Measurements from ENCODE around the gene PTPRF.
"Not testable (repeated sequence)": the region's sequence is repeated elsewhere in the genome, so short reads cannot be mapped to it uniquely, and the experiment has no call there.

Gene PTPRF

DNA sequence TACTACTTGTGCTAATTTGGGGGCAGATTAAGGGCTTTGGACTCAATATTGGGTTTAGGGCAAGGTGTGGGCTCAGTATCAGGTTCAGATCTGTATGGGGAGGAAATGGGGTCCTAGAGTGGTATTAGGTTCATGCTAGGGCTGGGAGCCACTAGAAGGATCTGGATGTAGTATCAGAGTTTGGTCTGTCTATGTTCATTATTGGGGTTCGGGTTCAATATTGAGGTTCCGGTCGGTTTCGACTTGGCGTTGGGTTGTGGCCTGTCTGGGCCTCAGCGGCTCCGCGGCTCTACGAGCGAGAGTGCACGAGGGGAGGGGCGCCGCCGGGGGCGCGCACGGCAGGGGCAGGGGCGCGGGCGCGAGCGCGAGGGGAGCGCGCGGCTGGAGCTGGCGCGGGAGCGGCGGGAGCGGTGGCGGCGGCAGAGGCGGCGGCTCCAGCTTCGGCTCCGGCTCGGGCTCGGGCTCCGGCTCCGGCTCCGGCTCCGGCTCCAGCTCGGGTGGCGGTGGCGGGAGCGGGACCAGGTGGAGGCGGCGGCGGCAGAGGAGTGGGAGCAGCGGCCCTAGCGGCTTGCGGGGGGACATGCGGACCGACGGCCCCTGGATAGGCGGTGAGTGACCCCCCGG, at the start of gene PTPRF:
Gene PTPRF, plus strand, starts transcription at position 401 of the 624 bp plus-strand sequence. CDS start 14,193 bp downstream, outside the sequence.
- DNase-seq: peak; percentile 21

DNA sequence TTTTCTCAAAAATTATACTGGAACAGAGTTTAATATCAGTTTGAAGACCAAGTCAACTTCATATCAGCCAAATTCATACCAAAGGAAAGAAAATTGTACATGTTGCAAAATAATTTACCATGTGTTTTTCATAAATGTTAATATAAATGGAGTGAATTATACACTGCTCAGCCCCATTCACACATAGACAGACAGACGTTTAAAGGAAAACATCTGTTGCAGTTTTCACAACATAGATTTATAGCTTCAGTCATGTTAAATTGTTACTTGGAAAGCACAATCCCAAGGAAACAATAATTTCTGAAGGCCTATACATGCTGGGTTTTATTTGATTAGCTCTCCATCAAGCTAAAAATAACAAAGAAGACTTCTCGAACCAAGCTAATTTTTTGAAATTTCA, 49.2 kb upstream of the PTPRF start:
- no peak for DNase-seq

DNA sequence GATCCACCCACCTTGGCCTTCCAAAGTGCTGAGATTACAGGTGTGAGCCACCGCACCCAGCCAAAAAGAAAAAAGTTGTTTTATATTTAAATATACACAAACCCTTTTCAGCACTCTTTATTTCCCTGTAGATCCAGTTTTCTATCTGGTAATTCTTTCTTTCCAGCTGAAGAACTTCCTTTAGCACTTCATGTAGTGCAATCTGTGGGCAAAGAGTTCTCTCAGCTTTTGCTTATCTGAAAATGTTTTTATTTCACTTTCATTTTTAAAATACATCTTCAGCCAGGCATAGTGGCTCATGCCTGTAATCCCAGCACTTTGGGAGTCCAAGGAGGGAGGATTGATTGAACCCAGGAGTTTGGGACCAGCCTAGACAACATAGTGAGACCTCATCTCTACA, 48.5 kb upstream of the PTPRF start:
- no peak for DNase-seq

DNA sequence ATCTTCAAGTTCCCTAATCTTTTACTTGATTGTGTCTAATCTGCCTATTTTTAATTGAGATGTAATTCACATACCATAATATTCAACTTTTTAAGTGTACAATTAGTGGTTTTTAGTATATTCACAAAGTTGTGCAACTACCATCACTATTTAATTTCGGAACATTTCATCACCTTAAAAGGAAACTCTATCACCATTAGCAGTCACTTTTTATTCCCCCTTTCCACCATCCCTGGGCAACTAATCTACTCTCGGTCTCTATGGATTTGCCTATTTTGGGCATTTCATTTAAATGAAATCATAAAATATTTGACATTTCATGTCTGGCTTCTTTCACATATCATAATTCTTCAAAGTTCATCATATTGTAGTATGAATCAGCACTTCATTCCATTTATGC, 46.3 kb upstream of the PTPRF start:
- DNase-seq: no peak

DNA sequence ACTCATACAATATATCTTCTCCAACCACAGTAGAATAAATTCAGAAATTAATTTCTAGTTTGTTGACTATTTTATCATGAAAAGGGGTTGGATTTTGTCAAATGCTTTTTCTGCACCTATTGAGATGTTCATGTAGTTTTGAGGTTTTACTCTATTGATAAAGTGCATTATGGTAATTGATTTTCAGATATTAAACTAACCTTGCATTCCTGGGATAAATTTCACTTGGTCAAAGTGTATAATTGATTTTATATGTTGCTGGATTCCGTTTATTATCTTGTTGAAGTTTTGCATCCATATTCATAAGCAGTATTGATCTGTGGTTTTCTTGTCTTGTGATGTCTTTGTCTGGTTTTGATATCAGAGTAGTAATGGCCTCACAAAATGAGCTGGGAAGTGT, 42.5 kb upstream of the PTPRF start:
- no peak for DNase-seq

DNA sequence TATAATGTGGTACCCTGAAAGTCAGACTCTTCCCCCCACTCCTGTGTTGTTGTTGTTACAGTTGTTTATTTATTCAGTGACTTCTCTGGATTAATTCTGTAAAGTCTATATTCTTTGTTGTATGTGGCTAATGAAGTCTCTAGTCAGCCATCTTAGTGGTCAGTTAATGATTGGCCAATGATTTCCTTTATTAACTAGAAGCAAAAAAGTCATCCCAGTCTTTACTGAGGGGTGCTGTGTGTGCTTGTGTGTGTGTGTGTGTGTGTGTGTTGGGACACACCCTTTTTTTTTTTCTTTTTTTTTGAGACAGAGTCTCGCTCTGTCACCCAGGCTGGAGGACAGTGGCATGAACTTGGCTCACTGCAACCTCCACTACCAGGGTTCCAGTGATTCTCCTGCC, 39.6 kb upstream of the PTPRF start:
- no peak for DNase-seq

DNA sequence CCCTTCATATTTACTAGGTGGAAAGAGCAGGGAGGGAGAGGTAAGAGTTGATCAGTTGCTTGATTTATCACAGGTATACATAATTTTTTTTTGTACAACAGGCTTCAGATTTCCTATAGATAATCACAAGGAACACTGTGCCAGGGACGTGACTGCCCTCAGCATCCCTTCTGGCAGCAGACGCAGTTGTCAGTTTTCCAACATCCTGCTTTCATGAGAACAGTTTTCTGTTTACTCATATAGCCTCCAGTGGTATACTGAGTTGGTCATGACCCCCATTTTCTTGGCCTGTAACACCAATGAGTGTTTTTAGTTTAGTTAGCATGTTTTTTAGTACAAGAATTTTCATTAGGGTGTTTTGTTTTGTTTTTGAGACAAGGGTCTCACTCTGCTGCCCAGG, 37.9 kb upstream of the PTPRF start:
- no peak for DNase-seq

DNA sequence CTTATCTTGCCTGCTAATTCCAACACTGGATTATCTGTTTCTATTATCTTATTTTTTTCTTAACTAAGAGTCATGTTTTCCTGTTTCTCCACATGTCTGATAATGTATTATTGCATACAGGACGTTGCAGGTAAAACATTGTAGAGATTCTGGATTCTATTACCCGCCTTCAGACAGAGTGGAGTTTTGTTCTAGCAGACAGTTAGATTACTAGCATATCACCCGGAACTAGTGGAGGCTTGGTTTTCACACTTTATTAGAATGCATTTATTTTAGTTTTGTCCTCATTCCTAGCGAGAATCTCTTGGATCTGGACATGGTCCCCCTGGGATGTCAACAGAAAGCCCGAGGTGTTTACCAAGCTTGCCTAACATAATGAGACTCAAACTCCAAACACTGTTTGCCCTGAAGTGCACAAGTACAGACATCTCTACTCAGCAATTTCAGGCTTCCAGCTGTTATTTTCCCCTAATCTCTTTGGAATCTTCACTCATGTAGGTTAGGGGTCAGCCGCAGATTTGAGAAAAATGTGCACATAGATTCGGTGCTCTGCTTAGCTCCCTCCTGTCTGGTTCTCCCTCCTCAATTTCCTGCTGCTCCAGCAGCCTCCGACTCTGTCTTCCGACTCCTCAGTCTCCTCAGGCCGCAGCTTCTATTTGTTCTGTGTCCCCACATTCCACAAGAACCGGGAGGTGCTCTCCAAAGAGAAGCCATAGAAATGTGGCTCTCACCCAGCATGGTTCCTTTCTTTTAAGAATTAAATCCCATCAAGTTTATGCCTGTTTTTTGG, 36.8 kb upstream of the PTPRF start:
- DNase-seq: no peak

DNA sequence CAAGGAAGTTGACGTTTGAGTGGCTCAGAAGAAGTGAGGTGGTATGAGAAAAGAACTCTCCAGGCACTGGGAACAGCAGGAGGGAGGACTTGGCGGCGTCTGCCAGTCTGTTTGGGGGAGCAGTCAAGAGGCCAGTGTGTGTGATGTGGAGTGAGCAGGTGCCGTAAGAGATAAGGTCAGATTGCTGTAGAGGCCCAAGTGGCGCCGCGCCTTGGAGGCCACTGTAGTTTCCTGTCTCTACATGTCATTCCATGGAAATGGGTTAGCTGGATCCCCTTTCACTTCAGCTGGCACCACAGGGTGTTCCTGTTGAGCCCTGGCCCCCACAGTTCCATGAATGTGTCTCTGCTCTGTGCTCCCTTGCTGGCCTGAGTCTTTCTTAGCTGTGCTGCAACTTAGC, 35.5 kb upstream of the PTPRF start:
- no peak for DNase-seq

DNA sequence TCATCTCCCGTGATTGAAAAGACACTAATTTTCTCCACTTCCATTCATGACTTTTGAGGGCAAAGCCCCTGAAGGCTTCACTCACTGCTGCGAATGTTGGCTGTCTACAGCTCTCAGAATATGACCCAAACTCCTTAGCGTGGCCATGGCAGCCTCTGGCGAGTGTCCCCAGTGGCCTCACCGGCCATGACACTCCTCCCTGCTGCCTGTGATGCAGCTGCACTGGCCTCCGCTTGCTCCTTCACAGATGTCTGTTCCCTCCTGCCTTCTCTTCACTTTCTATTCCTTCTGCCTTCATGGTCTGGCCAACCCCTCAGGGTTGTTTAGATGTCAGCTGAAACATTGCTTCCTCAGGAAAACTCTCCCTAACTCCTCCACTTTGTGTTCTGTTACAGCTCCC, 30.8 kb upstream of the PTPRF start:
- no peak for DNase-seq

DNA sequence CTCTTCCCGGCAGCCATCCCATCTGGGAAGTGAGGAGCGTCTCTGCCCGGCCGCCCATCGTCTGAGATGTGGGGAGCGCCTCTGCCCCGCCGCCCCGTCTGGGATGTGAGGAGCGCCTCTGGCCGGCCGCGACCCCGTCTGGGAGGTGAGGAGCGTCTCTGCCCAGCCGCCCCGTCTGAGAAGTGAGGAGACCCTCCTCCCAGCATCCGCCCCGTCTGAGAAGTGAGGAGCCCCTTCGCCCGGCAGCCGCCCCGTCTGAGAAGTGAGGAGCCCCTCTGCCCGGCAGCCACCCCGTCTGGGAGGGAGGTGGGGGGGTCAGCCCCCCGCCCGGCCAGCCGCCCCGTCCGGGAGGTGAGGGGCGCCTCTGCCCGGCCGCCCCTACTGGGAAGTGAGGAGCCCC, 28.9 kb upstream of the PTPRF start:
- DNase-seq: not testable (repeated sequence)

DNA sequence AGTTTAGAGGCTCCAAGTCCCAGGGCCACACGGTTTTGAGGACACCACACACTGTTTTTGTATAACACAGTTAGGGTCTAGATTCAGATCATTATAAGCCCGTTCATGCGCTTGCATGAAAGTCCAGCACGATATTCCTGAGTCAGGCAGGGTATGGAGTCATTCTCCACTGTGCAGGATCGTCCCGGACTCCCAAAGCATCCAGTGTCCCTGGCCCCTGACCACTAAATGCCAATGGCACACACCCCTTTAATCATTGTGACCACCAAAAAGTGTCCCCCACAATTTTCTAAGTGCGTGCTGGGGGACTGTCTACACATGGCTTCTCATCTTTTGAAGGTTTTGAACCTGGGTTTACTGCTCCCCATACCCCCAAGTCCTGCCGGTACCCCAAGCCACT, 27.1 kb upstream of the PTPRF start:
- DNase-seq: no peak

DNA sequence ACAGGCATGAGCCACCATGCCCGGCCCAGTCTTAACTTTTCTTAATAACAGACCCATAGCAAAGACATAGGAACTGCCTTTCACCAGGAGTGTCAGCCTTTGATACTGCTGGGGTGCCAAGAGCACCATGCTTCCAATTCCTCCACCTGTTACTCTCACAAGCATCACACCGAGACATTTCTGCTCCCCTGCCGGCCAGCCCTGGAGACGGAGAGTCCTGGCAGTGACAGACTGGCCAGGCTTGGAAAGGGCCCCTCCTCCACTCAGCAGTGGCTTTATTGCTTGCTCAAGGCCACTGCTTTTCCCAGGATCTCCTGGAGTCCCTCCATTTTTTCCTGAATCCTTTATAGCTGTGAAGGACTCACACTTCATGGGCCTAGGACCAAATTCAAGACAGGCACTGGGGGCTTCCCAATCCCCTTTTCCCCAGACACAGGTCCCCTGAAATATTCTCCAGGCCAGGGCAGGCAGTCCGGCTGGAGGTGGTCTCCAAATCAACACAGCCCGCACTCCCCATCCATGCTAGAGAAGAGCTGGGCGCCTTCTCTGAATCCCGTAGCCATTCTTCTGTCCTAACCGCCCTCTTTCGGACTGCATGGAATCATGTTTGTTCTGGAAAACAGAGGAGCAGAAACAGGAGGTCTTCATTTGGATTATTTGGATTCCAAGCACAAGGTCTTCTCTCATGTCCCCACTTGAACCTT, 25.5 kb upstream of the PTPRF start:
- no peak for DNase-seq

DNA sequence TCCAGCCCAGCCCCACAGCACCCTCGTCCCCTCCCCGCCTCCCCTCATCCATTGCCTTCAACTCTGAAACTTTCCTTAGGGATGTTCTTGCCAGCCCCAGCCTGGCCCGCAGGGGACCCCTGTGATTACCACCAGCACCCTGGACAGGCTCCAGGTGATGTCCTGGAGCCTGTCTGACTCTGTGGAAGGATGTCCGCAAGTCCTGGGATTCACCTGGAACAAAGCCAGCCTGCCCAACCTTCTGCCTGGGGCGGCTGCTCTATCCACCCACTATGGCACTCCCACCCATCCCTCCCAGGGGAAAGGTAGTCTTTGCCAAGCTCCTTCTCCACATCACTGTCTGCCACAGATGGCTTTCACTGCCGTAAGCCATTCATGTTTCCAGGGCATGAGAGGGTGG, 24.4 kb upstream of the PTPRF start:
- DNase-seq: no peak

DNA sequence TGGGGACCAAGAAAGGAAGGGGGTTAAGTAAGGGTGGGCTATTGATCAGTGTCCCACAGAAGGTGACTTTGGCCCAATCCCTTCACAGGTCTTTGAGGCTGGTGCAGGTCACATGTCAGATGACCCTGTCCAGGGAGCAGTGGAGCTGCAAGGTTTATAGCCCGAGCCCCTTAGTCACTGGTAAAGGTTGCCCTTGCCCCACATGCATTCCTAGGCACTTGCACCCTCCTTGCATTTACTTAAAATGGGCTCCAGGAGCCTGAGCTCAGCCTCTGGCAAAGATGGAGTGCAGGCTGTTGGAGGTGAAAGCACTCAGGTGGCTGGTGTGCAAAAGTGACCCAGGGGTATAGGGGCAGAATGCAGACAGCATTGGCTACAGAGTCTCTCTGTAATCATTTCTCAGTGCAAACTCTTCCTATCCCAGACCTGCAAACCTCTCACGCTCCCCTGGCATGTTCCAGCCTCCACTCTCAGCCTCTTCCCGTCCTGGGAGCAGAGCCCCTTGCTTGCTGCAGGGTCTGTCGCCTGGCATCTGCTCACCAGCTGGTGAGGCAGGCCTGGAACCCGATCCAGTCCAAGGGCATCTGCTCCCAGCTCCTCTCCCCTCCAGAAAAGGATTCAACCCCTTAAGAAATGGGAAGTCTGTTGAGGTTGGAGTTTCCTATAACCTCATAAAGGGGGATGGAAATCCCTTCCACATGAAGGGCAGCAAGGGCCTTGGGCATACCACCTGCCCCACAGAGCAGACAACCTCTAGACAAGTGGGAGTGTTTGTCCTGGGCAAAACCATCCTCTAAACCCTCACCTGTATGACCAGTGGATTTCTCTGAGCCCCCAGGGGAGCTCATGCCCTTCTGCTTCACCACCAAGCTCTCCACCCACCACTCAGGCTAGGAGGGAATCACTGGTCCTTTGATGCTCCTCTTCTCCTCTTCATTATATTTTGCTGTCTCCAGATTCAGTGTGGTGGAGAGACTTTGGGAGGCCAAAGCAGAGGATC, 23.1 kb upstream of the PTPRF start:
- no peak for DNase-seq

DNA sequence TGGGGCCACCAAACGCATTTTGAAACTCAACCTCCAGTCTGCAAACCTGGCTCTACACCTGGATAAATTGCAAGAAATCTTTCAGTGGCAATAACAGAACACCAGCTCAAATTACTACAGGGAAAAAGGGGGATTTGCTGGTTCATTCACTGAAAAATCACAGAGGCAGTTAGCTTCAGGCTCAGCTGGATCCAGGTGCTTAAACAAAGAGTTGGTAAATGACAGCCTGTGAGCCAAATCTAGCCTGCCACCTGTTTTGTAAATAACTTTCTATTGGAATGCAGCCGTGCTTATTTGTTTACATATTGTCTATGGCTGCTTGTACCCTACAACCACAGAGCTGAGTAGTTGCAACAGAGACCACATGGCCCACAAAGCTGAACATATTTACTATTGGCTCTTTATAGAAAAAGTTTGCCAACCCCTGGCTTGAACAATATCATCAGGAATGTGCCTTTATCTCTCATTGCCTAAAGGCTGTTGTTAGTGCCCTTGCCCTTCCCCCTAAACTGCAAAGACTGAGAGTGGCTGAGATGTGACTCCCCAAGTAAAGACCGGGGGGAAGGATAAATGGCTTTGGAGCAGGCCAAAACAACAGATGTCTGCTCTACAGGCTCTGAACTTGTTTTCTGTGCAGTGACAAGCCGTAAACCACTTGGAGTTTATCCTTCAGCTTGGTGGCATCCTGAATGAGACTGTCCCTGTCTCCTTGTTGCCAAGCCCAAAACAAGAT, 21.5 kb upstream of the PTPRF start:
- DNase-seq: no peak

DNA sequence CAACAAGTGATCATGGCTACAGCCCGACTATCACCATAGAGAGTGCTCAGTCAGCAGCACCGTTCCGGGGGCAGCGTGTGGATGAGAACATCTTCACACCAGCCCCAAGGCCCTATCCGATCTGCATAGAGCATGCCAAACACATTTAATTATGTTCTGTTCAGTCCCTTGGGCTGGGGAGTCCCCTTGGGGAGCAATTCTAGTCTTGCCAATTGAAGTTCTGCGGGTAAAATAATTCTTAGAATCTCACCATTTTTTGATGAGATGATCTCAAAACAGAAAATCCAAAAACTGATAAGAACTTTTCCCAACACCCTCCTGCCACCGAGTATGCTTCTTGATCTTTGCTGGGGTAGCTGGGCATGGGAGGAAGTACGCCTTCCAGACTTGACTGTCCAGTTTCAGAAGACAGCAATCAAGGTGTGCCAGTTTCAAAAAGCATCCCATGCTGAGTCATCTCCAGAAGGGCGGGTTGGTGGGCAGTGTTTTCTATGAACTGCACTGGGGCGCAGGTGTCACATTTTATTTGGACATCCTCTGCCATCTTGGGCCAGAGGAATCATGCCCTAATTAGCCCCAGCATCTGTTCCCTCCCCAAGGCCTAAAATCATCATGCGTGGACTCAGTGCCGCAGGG, 20.8 kb upstream of the PTPRF start:
- peak; percentile 66 for DNase-seq

DNA sequence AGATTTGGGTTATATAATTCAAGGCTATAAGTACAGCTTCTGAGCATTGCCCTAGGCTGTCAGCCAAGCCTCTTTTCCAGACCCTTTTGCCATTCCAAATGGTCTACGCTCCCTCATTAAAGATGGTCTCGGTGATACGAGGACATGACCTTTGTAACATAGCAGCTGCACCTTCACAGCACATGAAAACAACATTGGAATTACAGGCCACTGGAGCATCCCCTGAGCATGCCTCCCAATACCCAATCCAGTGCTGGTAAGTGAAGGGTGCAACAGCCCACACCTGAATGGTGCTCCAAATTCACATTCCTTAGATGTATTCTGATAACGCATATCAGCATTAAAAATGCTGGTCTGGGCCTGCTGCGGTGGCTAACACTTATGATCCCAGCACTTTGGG, 20.1 kb upstream of the PTPRF start:
- no peak for DNase-seq

DNA sequence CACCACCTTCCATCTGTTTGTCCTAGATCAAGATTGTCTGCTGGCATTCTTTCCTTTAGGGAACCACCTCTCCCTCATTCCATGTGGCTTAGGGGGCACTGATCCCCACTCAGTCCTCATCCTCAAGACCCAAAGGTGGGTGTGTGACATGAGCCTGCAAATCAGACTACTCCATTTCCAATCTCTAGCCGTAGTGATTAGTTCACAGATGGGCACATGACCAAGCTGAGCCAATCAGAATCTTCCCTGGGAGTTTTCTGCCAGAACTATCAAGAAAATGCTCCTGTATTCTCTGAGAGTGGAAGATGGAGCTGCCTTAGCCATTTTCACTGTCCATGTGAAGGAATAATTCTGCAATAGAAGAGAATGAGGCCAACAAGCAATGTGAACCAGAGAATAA, 19.3 kb upstream of the PTPRF start:
- DNase-seq: no peak

DNA sequence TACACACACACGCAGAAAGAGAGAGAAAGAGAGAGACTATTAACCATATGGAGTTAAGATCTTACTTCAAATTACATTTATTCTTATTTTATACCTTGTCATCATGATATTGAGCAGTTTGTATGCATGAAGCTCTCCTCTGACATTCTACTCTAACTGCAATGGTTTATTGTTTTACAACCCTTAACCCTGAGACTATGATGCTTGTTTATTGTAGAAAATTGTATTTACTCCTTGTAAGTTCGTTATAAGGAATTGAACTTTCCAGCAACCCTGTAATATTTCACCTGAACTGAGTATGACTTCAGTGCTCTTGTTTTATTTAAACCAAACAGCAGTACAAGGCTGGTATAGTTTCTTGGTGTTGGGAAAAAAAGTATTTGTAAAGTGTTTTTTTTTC, 18.6 kb upstream of the PTPRF start:
- DNase-seq: no peak

DNA sequence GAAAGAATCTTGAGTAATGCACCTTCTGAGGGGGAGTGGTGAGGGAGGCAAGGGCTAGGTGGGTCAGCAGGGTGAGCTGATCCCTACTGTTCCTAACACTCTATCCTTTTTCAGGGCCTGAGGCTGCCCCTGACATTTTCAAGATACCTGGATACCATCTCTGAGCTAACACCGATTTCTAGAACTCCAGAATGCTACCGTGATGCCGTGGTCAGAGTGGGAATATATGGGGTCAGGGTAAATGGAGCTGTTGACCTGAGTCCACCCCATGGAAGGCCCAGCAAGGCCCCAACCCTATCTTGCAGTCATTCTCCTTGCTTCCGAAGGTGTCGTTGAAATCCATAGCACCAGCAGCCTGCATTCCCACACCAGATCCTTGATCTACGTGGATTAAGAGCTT, 18.0 kb upstream of the PTPRF start:
- DNase-seq: no peak

Measured in activated CD4-positive, alpha-beta T cell treated with anti-CD3 and anti-CD28 coated beads, Interleukin-2, amount 50 U/mL, for 16 hours (primary cell).